Measurements from ENCODE around the gene AAGAB.

DNA sequence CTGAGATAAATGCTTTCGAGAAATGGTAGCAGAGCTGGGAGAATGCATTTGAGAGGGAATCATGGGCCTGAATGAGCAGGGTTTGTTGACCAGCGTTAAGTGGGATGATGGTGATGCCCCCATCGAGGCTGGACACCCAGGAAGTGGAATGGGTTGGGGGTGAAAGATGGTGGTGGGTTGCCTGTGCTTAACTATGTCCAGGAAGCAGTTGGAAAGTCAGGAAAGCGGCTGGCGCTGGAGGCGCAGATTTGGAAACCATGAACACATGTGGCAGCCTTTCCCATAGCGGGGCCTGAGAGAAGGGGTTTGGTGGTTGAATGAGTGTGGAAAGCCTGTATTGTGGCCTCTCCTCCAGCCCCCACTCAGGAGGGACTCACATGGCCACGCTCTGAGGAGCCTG is 80.7 kb downstream of the AAGAB start:
- TF ChIP-seq, protein P1, sequence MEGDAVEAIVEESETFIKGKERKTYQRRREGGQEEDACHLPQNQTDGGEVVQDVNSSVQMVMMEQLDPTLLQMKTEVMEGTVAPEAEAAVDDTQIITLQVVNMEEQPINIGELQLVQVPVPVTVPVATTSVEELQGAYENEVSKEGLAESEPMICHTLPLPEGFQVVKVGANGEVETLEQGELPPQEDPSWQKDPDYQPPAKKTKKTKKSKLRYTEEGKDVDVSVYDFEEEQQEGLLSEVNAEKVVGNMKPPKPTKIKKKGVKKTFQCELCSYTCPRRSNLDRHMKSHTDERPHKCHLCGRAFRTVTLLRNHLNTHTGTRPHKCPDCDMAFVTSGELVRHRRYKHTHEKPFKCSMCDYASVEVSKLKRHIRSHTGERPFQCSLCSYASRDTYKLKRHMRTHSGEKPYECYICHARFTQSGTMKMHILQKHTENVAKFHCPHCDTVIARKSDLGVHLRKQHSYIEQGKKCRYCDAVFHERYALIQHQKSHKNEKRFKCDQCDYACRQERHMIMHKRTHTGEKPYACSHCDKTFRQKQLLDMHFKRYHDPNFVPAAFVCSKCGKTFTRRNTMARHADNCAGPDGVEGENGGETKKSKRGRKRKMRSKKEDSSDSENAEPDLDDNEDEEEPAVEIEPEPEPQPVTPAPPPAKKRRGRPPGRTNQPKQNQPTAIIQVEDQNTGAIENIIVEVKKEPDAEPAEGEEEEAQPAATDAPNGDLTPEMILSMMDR (IDR thresholded peaks at IDR 0.05; ENCODE audit: insufficient read depth, low read length, poor library complexity, severe bottlenecking), result no peak
- no peak for TF ChIP-seq EZH2phosphoT487 (conservative IDR thresholded peaks at IDR 0.05; ENCODE audit: low read length)

All from SU-DHL-6 (cell line).